ENCODE measurements around the gene LRRC37B.
"Not testable (repeated sequence)": the region's sequence is repeated elsewhere in the genome, so short reads cannot be mapped to it uniquely, and the experiment has no call there.

The LRRC37B gene

DNA sequence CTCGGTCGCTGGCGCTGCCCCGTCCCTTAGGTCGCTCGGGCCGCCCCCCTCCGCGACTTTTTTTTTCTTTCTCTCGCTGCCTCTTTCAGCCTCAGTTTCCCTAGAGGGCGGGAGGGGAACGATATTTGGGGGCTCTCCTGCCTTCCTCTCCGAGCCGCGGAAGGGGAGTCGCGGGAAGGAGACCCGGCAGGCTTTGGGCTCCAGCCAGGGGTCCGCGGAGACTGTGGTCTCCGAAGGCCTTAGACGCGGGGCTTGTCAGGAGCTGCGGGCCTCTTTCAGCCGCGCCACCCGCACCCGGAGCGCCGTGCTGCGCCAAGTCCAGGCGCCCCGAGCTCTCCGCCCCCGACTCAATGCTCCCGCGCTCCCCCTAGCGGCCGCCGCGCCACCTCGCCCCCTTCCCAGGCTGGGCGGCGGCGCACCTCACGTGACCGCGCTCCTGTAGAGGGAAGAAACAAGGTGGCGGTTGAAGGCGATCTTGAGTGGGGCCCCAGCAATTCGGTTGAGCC, at the start of gene LRRC37B:
Gene LRRC37B, plus strand, starts transcription at position 427 of the 506 bp plus-strand sequence. CDS start 14,010 bp downstream, outside the sequence.
- peak; percentile 91 for DNase-seq (ENCODE audit: low spot score)
- TF ChIP-seq, protein P1, sequence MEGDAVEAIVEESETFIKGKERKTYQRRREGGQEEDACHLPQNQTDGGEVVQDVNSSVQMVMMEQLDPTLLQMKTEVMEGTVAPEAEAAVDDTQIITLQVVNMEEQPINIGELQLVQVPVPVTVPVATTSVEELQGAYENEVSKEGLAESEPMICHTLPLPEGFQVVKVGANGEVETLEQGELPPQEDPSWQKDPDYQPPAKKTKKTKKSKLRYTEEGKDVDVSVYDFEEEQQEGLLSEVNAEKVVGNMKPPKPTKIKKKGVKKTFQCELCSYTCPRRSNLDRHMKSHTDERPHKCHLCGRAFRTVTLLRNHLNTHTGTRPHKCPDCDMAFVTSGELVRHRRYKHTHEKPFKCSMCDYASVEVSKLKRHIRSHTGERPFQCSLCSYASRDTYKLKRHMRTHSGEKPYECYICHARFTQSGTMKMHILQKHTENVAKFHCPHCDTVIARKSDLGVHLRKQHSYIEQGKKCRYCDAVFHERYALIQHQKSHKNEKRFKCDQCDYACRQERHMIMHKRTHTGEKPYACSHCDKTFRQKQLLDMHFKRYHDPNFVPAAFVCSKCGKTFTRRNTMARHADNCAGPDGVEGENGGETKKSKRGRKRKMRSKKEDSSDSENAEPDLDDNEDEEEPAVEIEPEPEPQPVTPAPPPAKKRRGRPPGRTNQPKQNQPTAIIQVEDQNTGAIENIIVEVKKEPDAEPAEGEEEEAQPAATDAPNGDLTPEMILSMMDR (IDR thresholded peaks at IDR 0.05; ENCODE audit: extremely low read depth, insufficient read depth, missing control alignments), result peak; percentile 98

GRCh38 chr17:31964131-31964530, 43.1 kb upstream of the LRRC37B start:
- in situ Hi-C loops (cut with MboI; ENCODE audit: low pct_unique_long_range_greater_than_20kb, low sequenced_read_pairs, unreplicated experiment); DNase-seq (ENCODE audit: low spot score): not testable (repeated sequence)

More for the DNA sequence above, at the start of gene LRRC37B:
- in situ Hi-C loops (cut with MboI; ENCODE audit: low pct_unique_long_range_greater_than_20kb, low sequenced_read_pairs, unreplicated experiment), result no loop called here

DNA sequence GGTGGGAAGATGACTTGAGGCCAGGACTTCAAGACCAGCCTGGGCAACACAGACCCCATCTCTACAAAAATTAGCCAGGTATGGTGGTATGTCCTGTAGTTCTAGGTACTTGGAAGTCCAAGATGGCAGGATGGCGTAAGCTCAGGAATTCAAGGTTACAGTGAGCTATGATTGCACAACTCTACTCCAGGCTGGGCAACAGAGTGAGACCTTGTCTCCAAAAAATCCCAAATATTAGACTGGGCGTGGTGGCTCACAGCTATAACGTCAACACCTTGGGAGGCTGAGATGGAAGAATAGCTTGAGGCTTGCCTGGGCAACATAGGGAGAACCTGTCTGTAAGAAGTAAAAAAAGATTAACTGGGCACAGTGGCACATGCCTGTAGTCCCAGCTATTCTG, 39.5 kb upstream of the LRRC37B start:
- in situ Hi-C loops (cut with MboI; ENCODE audit: low pct_unique_long_range_greater_than_20kb, low sequenced_read_pairs, unreplicated experiment), result no loop called here
- TF ChIP-seq, protein P1 (IDR thresholded peaks at IDR 0.05; ENCODE audit: extremely low read depth, insufficient read depth, missing control alignments), result no peak
- DNase-seq (ENCODE audit: low spot score), result no peak

DNA sequence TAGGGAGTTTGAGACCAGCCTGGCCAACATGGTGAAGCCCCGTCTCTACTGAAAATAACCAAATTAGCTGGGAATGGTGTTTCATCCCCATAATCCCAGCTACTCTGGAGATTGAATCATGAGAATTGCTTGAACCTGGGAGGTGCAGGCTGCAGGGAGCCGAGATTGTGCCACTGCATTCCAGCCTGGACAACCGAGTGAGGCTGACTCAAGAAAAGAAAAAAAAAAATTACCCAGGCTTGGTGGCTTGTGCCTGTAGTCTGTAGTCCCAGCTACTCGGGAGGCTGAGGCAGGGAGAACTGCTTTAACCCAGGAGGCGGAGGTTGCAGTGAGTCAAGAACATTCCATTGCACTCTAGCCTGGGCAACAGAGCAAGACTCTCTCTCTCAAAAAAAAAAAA, 36.8 kb upstream of the LRRC37B start:
- DNase-seq (ENCODE audit: low spot score); in situ Hi-C loops (cut with MboI; ENCODE audit: low pct_unique_long_range_greater_than_20kb, low sequenced_read_pairs, unreplicated experiment): not testable (repeated sequence)

GRCh38 chr17:31974269-31975071, 32.7 kb upstream of the LRRC37B start:
- DNase-seq (ENCODE audit: low spot score); in situ Hi-C loops (cut with MboI; ENCODE audit: low pct_unique_long_range_greater_than_20kb, low sequenced_read_pairs, unreplicated experiment): not testable (repeated sequence)

DNA sequence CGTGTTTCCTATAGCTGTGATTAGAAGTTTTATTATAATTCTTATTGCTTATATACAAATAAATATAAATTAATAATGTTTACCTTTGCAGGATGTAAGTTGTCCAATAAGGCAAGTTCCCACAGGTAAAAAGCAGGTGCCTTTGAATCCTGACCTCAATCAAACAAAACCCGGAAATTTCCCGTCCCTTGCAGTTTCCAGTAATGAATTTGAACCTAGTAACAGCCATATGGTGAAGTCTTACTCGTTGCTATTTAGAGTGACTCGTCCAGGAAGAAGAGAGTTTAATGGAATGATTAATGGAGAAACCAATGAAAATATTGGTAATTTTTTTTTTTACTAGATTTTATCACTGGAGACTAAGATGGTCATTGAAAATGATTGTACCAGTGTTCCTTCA, 31.8 kb upstream of the LRRC37B start:
- DNase-seq (ENCODE audit: low spot score); in situ Hi-C loops (cut with MboI; ENCODE audit: low pct_unique_long_range_greater_than_20kb, low sequenced_read_pairs, unreplicated experiment): not testable (repeated sequence)

DNA sequence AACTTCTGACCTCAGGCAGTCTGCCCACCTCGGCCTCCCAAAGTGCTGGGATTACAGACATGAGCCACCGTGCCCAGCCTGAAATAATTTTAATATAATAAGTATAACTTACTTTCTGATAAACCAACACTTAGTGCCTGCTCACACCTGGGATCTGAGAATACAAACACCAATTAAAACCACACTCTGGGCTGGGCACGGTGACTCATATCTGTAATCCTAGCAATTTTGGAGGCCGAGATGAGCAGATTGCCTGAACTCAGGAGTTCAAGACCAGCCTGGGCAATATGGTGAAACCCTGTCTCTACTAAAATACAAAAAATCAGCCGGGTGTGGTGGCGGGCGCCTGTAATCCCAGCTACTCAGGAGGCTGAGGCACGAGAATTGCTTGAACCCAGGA, 15.4 kb upstream of the LRRC37B start:
- in situ Hi-C loops (cut with MboI; ENCODE audit: low pct_unique_long_range_greater_than_20kb, low sequenced_read_pairs, unreplicated experiment); DNase-seq (ENCODE audit: low spot score): not testable (repeated sequence)

DNA sequence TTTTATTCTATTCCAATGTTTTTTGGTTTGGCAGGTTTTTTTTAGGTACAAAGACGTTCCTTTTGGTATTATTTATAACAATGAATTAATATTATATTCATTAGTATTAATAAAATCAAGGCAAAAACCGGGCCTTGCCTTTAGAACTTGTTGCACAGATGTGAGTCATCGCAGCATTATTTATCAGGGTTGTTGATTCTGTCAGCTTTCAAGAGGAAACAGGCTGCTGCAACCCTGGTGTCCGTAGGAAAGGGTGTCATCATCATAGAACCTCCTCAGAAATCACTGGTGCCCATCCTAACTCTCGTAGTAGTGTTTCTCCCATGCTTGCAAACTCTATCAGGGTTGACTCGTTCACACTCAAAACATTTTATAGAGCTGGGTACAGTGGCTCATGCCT, 10.2 kb upstream of the LRRC37B start:
- no peak for DNase-seq (ENCODE audit: low spot score)
- TF ChIP-seq, protein P1 (IDR thresholded peaks at IDR 0.05; ENCODE audit: extremely low read depth, insufficient read depth, missing control alignments), result no peak
- in situ Hi-C loops (cut with MboI; ENCODE audit: low pct_unique_long_range_greater_than_20kb, low sequenced_read_pairs, unreplicated experiment), result no loop called here

GRCh38 chr17:32007463-32008298, 498 bp downstream of the LRRC37B start:
- in situ Hi-C loops (cut with MboI; ENCODE audit: low pct_unique_long_range_greater_than_20kb, low sequenced_read_pairs, unreplicated experiment), result no loop called here

More at GRCh38 chr17:32007463-32008298, 498 bp downstream of the LRRC37B start:
- peak; percentile 59 for DNase-seq (ENCODE audit: low spot score)
- TF ChIP-seq, protein P1 (IDR thresholded peaks at IDR 0.05; ENCODE audit: extremely low read depth, insufficient read depth, missing control alignments), result no peak
